AG04450 (cell line): Measurements from ENCODE around the gene SPATC1L. TPM values are rescaled to one million over a fixed set of nuclear protein-coding genes. Genes with fewer than 3 reads are reported as not detected.

Source experiments
- CTCF ChIA-PET: fragments of 300-600, 350-600 bp; formaldehyde crosslinking; extraction: SDS; loops from one replicate; lab custom pipeline; 2022; ENCODE audit warnings: antibody characterized with exemption, inconsistent platforms; lab: Charles Lee
- POLR2A ChIA-PET: fragments of 350-600 bp; formaldehyde crosslinking; extraction: SDS; loops from one replicate; lab custom pipeline; 2021; ENCODE audit warnings: antibody characterized with exemption, inconsistent platforms; lab: Yijun Ruan, JAX
- DNase-seq: peaks from one replicate; pipeline ENCODE4 v3.0.0-alpha.2; 2011; ENCODE audit warnings: low read depth, low spot score
- H3K27ac ChIP-seq: one replicate; pipeline ENCODE4 v1.5.1; 2012; ENCODE audit warnings: low read depth, low read length, control low read depth
- H3K27me3 ChIP-seq: one replicate; pipeline ENCODE4 v1.6.0; 2012; ENCODE audit warnings: low read length; ENCODE audit not compliant: control insufficient read depth, insufficient read depth
- H3K4me3 ChIP-seq: 2 replicates; pipeline ENCODE4 v1.5.1; 2011; ENCODE audit warnings: mild to moderate bottlenecking, low read depth, low read length, control low read depth
- H3K9me3 ChIP-seq: 2 replicates; pipeline ENCODE4 v1.5.1; 2012; ENCODE audit warnings: low read length; ENCODE audit not compliant: control insufficient read depth, insufficient read depth
- CTCF ChIP-seq: IDR thresholded peaks from 2 replicates; pipeline ENCODE4 v1.5.1; 2011; ENCODE audit warnings: low read depth, low read length, control low read depth, inconsistent platforms
- polyA plus RNA-seq: library from polyadenylated mRNA; depleted of rRNA; stranded (reverse); fragments of >200 nt; gene quantifications from 2 replicates; pipeline ENCODE4 v1.2.3, GENCODE V29; 2011

The SPATC1L gene
- polyA plus RNA-seq, 1 experiment, result 1.6 TPM

- POLR2A ChIA-PET, result no interaction called here
- Histone ChIP-seq H3K4me3 (no peak overlapping the region), H3K9me3 (no peaks in the 10 kb centered on the region; the same call in 1 of the 2 replicates), H3K27ac (no peak overlapping the region), H3K27me3 (no peaks in the 10 kb centered on the region)
- CTCF ChIA-PET, result interaction anchor here (0.5 kb wide), 1 partner anchor 416 kb away, joined by 3 read pairs; the partner anchor contains the start of gene PRMT2
- no peak for TF ChIP-seq CTCF
- no peak for DNase-seq
Measured at GRCh38 chr21:46219591-46220239, 35.5 kb upstream of the SPATC1L start.

- no peak overlapping the region for H3K4me3 ChIP-seq
- no peak for DNase-seq
- TF ChIP-seq CTCF, result no peak
- H3K27me3 ChIP-seq, result no peaks in the 10 kb centered on the region
- ChIA-PET POLR2A (no interaction called here), CTCF (no interaction called here)
- no peak overlapping the region for H3K27ac ChIP-seq
- H3K9me3 ChIP-seq, result no peaks in the 10 kb centered on the region; the same call in 1 of the 2 replicates
Measured at GRCh38 chr21:46218906-46219590, 34.8 kb upstream of the SPATC1L start.

- TF ChIP-seq CTCF, result no peak
- no peaks in the 10 kb centered on the region; the same call in 1 of the 2 replicates for H3K9me3 ChIP-seq
- no peak for DNase-seq
- no peak overlapping the region for H3K27ac ChIP-seq
- POLR2A ChIA-PET, result no interaction called here
- no peak overlapping the region for H3K4me3 ChIP-seq
- CTCF ChIA-PET, result no interaction called here
- no peaks in the 10 kb centered on the region for H3K27me3 ChIP-seq
Measured at GRCh38 chr21:46217511-46218196, 33.4 kb upstream of the SPATC1L start.

- no peak overlapping the region for H3K27ac ChIP-seq
- H3K4me3 ChIP-seq, result no peak overlapping the region
- CTCF ChIA-PET, result interaction anchor here (1.0 kb wide), 1 partner anchor 73 kb away, joined by 3 read pairs; no protein-coding TSS in a partner anchor
- no peaks in the 10 kb centered on the region for H3K27me3 ChIP-seq
- no peaks in the 10 kb centered on the region; the same call in 1 of the 2 replicates for H3K9me3 ChIP-seq
- no peak for TF ChIP-seq CTCF
- POLR2A ChIA-PET, result no interaction called here
- no peak for DNase-seq
Measured at GRCh38 chr21:46216132-46216747, 32.0 kb upstream of the SPATC1L start.
